Left ventricle myocardium inferior (tissue), 1 donor: ENCODE data around the gene DNM1. TPM values are rescaled to one million over a fixed set of nuclear protein-coding genes. Genes with fewer than 3 reads are reported as not detected.

Experiments
- DNase-seq: peaks from one replicate; pipeline ENCODE4 v3.0.0-alpha.2; 2020
- H3K27ac ChIP-seq: fragments of 200-600 bp; replicated peaks from 2 replicates; pipeline ENCODE4 v1.8.0; 2021
- H3K27me3 ChIP-seq: fragments of 200-600 bp; 2 replicates; pipeline ENCODE4 v1.8.0; 2021; ENCODE audit warnings: low read depth
- H3K36me3 ChIP-seq: fragments of 200-600 bp; 2 replicates; pipeline ENCODE4 v1.8.0; 2021
- H3K4me1 ChIP-seq: fragments of 200-600 bp; 2 replicates; pipeline ENCODE4 v1.8.0; 2021
- H3K4me3 ChIP-seq: fragments of 200-600 bp; 2 replicates; pipeline ENCODE4 v1.8.0; 2021; ENCODE audit warnings: mild to moderate bottlenecking, moderate library complexity
- H3K9me3 ChIP-seq: fragments of 200-600 bp; replicated peaks from 2 replicates; pipeline ENCODE4 v1.8.0; 2021
- intact Hi-C: fragments of 100-400 bp; cut with micrococcal nuclease; formaldehyde crosslinking; loops from one replicate; pipeline ENCODE4 v1.11.0; 2022
- microRNA-seq: library from miRNA; unstranded; fragments of <30 nt; microRNA quantifications from one replicate; pipeline ENCODE4 v1.2.0, GENCODE V29; 2020
- total RNA-seq: library from RNA; stranded (reverse); fragmentation: NEBNext Ultra II Directional; extraction: Animal tissue kit (Norgen Biotek cat#: 25700); gene quantifications from one replicate; pipeline ENCODE4 v1.2.1, GENCODE V29; 2021
- TF ChIP-seq, protein P1 (sequence below): fragments of 200-600 bp; IDR thresholded peaks from 2 replicates; pipeline ENCODE4 v1.8.0; 2021; ENCODE audit warnings: antibody characterized with exemption, mild to moderate bottlenecking, borderline replicate concordance
- donor health status: DM: no; HTN: yes; CAD: no; lungs with severe emphysema.

DNM1 gene
- total RNA-seq, 1 donor from 2014 or later: 4.9 TPM

- peaks cover 9% of the 10 kb centered on the region for H3K4me1 ChIP-seq
- H3K36me3 ChIP-seq: peaks cover 15% of the 10 kb centered on the region
- H3K9me3 ChIP-seq: no peaks in the 10 kb centered on the region
- H3K27me3 ChIP-seq: no peaks in the 10 kb centered on the region
- H3K4me3 ChIP-seq: no peak overlapping the region
- H3K27ac ChIP-seq: no peak overlapping the region
- DNase-seq: no peak
- TF ChIP-seq, protein P1, sequence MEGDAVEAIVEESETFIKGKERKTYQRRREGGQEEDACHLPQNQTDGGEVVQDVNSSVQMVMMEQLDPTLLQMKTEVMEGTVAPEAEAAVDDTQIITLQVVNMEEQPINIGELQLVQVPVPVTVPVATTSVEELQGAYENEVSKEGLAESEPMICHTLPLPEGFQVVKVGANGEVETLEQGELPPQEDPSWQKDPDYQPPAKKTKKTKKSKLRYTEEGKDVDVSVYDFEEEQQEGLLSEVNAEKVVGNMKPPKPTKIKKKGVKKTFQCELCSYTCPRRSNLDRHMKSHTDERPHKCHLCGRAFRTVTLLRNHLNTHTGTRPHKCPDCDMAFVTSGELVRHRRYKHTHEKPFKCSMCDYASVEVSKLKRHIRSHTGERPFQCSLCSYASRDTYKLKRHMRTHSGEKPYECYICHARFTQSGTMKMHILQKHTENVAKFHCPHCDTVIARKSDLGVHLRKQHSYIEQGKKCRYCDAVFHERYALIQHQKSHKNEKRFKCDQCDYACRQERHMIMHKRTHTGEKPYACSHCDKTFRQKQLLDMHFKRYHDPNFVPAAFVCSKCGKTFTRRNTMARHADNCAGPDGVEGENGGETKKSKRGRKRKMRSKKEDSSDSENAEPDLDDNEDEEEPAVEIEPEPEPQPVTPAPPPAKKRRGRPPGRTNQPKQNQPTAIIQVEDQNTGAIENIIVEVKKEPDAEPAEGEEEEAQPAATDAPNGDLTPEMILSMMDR: no peak
- intact Hi-C loops: no loop called here
Observed at GRCh38 chr9:128304136-128304970, 101.2 kb downstream of the DNM1 start.

Small RNAs within 50 kb of the gene (microRNA-seq; reads per million reads assigned to microRNA genes)
- gene MIR199B (1,996 reads per million, percentile 89 among the genes with 10 or more reads in this experiment), gene MIR3154 (1.6 reads per million)

Other genes starting within 250 kb of the DNM1 start
- gene EEIG1, start 222.4 kb upstream of the DNM1 start, total RNA-seq: 20.7 TPM
- 7.9 TPM for gene NAIF1, start 136.1 kb upstream of the DNM1 start, total RNA-seq
- 5.4 TPM for gene SLC25A25, start 135.1 kb upstream of the DNM1 start, total RNA-seq
- 141 TPM for gene PTGES2, start 75.7 kb upstream of the DNM1 start, total RNA-seq
- gene LCN2, start 53.9 kb upstream of the DNM1 start, total RNA-seq: not detected
- 52.5 TPM for gene BBLN, start 43.1 kb upstream of the DNM1 start, total RNA-seq
- gene CIZ1, start 11.8 kb upstream of the DNM1 start, total RNA-seq: 74.9 TPM
- gene GOLGA2, start 72.6 kb downstream of the DNM1 start, total RNA-seq: 86.9 TPM
- 16.2 TPM for gene SWI5, start 72.9 kb downstream of the DNM1 start, total RNA-seq
- gene TRUB2, start 119.1 kb downstream of the DNM1 start, total RNA-seq: 43.7 TPM
- gene COQ4, start 119.5 kb downstream of the DNM1 start, total RNA-seq: 32.0 TPM
- gene SLC27A4, start 137.1 kb downstream of the DNM1 start, total RNA-seq: 18.8 TPM
- gene URM1, start 168.0 kb downstream of the DNM1 start, total RNA-seq: 57.0 TPM
- 8.5 TPM for gene CERCAM, start 217.5 kb downstream of the DNM1 start, total RNA-seq